ENCODE data around the gene SOX5. TPM values are rescaled to one million over a fixed set of nuclear protein-coding genes. Genes with fewer than 3 reads are reported as not detected.

The SOX5 gene
- total RNA-seq, 1 experiment from 2014 or later, result 0.52 TPM

DNA sequence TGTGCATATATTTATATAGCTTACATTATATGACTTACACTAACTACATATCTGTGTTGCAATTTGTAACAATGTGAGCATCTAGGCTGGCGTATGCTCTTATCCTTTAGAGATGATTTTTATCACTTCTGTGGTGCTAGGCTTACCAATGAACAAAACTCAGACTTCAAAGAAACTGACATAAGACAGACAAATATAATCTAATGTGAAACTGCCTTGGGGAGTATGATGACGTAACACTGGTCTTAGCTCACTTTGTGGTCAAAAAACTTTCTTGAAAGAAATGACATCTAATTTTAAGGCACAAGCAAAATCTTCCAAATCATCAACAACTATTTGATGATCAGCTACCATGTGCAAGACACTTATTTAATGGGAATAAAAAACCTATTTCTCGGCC lies 50.0 kb downstream of the SOX5 start:
- ChIA-PET POLR2A (no interaction called here), CTCF (no interaction called here), RAD21 (ENCODE audit: low non-redundant PET in 1 of 2, low total read pairs in 2 of 2, uncharacterized antibody in 2 of 2, unreplicated experiment in 2 of 2) (no interaction called here)
- no peaks in the 10 kb centered on the region for H4K20me1 ChIP-seq (ENCODE audit: insufficient read depth)
- no peak overlapping the region for H3K4me2 ChIP-seq (ENCODE audit: low read length)
- H3K4me1 ChIP-seq (ENCODE audit: control insufficient read depth in 1 of 2, insufficient read depth in 2 of 2, low read length in 2 of 2), result no peaks in the 10 kb centered on the region
- H3K36me3 ChIP-seq (ENCODE audit: control insufficient read depth in 1 of 2, insufficient read depth in 2 of 2, low read length in 2 of 2), result no peaks in the 10 kb centered on the region
- no peaks in the 10 kb centered on the region for H3K27me3 ChIP-seq (ENCODE audit: insufficient read depth, low read length)
- H3K79me2 ChIP-seq (ENCODE audit: insufficient read depth, low read length), result no peaks in the 10 kb centered on the region
- no peak for DNase-seq (ENCODE audit: low read depth, low spot score)
- no peaks in the 10 kb centered on the region for H3K9me2 ChIP-seq (ENCODE audit: insufficient read depth)
- H3K4me3 ChIP-seq (replicated peaks in 1 of 2; ENCODE audit: low read depth in 1 of 2, low read length in 2 of 2), result no peak overlapping the region
- no peak for ATAC-seq
- H2AFZ ChIP-seq (ENCODE audit: low read depth, low read length, poor library complexity, severe bottlenecking), result no peak overlapping the region
- H3K27ac ChIP-seq (ENCODE audit: low read depth, low read length), result no peak overlapping the region
- intact Hi-C loops (cut with micrococcal nuclease), result no loop called here
- H3K9me3 ChIP-seq (ENCODE audit: control insufficient read depth in 1 of 2, insufficient read depth in 1 of 2, low read depth in 1 of 2, low read length in 2 of 2), result peaks cover 8 to 11% of the 10 kb centered on the region in 2 experiments; a peak in 3 of 4 replicates
- H3K9ac ChIP-seq (ENCODE audit: low read length), result no peak overlapping the region
- BruUV-seq (replicated peaks), result no TSS peak
- TF ChIP-seq FOSL1 (IDR thresholded peaks at IDR 0.05; ENCODE audit: low read depth) (no peak), JUND (IDR thresholded peaks at IDR 0.05) (no peak), SP1 (IDR thresholded peaks at IDR 0.05; ENCODE audit: low read depth) (no peak), EZH2phosphoT487 (IDR thresholded peaks at IDR 0.05; ENCODE audit: borderline replicate concordance) (no peak), CEBPB (IDR thresholded peaks at IDR 0.05; ENCODE audit: low read depth) (no peak), ZFX (IDR thresholded peaks at IDR 0.05) (no peak), TCF7L2 (IDR thresholded peaks at IDR 0.05; ENCODE audit: borderline replicate concordance, extremely low read depth, insufficient read depth, insufficient read length) (no peak)
- TF ChIP-seq, protein P1, sequence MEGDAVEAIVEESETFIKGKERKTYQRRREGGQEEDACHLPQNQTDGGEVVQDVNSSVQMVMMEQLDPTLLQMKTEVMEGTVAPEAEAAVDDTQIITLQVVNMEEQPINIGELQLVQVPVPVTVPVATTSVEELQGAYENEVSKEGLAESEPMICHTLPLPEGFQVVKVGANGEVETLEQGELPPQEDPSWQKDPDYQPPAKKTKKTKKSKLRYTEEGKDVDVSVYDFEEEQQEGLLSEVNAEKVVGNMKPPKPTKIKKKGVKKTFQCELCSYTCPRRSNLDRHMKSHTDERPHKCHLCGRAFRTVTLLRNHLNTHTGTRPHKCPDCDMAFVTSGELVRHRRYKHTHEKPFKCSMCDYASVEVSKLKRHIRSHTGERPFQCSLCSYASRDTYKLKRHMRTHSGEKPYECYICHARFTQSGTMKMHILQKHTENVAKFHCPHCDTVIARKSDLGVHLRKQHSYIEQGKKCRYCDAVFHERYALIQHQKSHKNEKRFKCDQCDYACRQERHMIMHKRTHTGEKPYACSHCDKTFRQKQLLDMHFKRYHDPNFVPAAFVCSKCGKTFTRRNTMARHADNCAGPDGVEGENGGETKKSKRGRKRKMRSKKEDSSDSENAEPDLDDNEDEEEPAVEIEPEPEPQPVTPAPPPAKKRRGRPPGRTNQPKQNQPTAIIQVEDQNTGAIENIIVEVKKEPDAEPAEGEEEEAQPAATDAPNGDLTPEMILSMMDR (IDR thresholded peaks at IDR 0.05 in 2 of 3, conservative IDR thresholded peaks at IDR 0.05 in 1 of 3; ENCODE audit: borderline replicate concordance in 1 of 3, insufficient read depth in 1 of 3, low read depth in 2 of 3, low read length in 2 of 3), result no peak
- TF ChIP-seq, protein P2, sequence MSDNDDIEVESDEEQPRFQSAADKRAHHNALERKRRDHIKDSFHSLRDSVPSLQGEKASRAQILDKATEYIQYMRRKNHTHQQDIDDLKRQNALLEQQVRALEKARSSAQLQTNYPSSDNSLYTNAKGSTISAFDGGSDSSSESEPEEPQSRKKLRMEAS (IDR thresholded peaks at IDR 0.05), result no peak

DNA sequence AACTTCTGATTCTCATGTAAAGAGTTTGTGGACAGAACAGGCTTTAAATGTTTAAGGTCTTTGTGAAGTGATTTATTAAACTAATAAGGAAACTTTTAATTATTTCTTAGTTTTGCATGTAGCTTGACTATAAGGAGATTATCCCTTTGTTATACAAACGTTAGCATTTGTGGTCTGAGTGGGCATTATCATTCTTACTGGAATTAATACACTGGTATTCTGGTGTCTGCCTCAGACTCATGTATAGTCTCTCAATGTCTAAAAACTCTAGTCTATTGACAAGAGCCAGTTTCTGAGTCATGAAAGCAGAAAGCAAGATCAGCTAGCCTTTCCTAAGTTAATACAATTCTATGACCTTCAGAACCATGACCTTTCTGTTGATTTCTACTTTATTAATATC lies 51.3 kb downstream of the SOX5 start:
- Histone ChIP-seq H3K9me2 (ENCODE audit: insufficient read depth) (no peaks in the 10 kb centered on the region), H3K27ac (ENCODE audit: low read depth, low read length) (no peak overlapping the region), H3K4me3 (replicated peaks in 1 of 2; ENCODE audit: low read depth in 1 of 2, low read length in 2 of 2) (no peak overlapping the region), H4K20me1 (ENCODE audit: insufficient read depth) (no peaks in the 10 kb centered on the region), H3K36me3 (ENCODE audit: control insufficient read depth in 1 of 2, insufficient read depth in 2 of 2, low read length in 2 of 2) (no peaks in the 10 kb centered on the region), H2AFZ (ENCODE audit: low read depth, low read length, poor library complexity, severe bottlenecking) (no peak overlapping the region), H3K4me2 (ENCODE audit: low read length) (no peak overlapping the region), H3K4me1 (ENCODE audit: control insufficient read depth in 1 of 2, insufficient read depth in 2 of 2, low read length in 2 of 2) (no peaks in the 10 kb centered on the region), H3K9me3 (ENCODE audit: control insufficient read depth in 1 of 2, insufficient read depth in 1 of 2, low read depth in 1 of 2, low read length in 2 of 2) (peaks cover 8 to 11% of the 10 kb centered on the region in 2 experiments; a peak in 3 of 4 replicates), H3K79me2 (ENCODE audit: insufficient read depth, low read length) (no peaks in the 10 kb centered on the region), H3K9ac (ENCODE audit: low read length) (no peak overlapping the region), H3K27me3 (ENCODE audit: insufficient read depth, low read length) (no peaks in the 10 kb centered on the region)
- ATAC-seq (no peak), DNase-seq (ENCODE audit: low read depth, low spot score) (no peak)
- intact Hi-C loops (cut with micrococcal nuclease), result no loop called here
- no TSS peak for BruUV-seq (replicated peaks)
- ChIA-PET CTCF (no interaction called here), RAD21 (ENCODE audit: low non-redundant PET in 1 of 2, low total read pairs in 2 of 2, uncharacterized antibody in 2 of 2, unreplicated experiment in 2 of 2) (no interaction called here), POLR2A (no interaction called here)
- no peak for TF ChIP-seq SP1 (IDR thresholded peaks at IDR 0.05; ENCODE audit: low read depth)
- no peak for TF ChIP-seq TCF7L2 (IDR thresholded peaks at IDR 0.05; ENCODE audit: borderline replicate concordance, extremely low read depth, insufficient read depth, insufficient read length)
